Gastrocnemius medialis (tissue), 4 donors: ENCODE data around the gene WDR45B.

Experiments used
- CTCF ChIP-seq, 5 experiments: fragments of 450-650 bp in 3 of 5; fragments of 200-600 bp in 2 of 5; sonication (generic) in 2 of 5; IDR thresholded peaks in 4 of 5; conservative IDR thresholded peaks in 1 of 5; 1 replicate in 4 of 5; 2 replicates in 1 of 5; pipeline ENCODE4 v1.5.1; 2016 to 2019; ENCODE audit warnings: antibody characterized with exemption in 5 of 5, mild to moderate bottlenecking in 3 of 5, moderate library complexity in 3 of 5
- POLR2A ChIP-seq, 2 donors: fragments of 450-650 bp; IDR thresholded peaks; one replicate each; pipeline ENCODE4 v1.6.1; 2017; ENCODE audit warnings: antibody characterized with exemption in 2 of 2, mild to moderate bottlenecking in 2 of 2, moderate library complexity in 2 of 2

DNA sequence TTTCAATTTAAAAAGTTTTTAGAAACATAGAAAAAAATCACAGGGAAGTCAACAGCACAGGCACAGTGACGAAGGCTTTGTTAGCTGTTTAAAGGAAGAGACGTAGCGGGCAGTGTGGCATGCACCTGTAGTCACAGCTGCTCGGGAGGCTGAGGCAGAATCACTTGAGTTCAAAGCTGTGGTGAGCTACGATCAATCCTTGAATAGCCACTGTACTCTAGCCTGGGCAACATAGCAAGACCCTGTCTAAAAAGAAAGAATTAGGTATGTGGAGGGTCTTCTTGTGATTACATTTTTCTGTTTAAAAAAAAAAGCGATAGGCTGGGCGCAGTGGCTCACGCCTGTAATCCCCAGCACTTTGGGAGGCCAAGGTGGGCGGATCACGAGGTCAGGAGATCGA is 78.6 kb downstream of the WDR45B start:
- no peak for TF ChIP-seq CTCF (IDR thresholded peaks at IDR 0.05 in 4 of 5, conservative IDR thresholded peaks at IDR 0.05 in 1 of 5)
- no peak for TF ChIP-seq POLR2A (IDR thresholded peaks at IDR 0.05)
